Tibial nerve (tissue), 4 donors: ENCODE data around the gene ALKBH1. TPM values are rescaled to one million over a fixed set of nuclear protein-coding genes. Genes with fewer than 3 reads are reported as not detected.

Source experiments
- DNase-seq, 2 donors: peaks; one replicate each; pipeline ENCODE4 v3.0.0-alpha.2; 2019; ENCODE audit warnings: low spot score in 2 of 2
- H3K27ac ChIP-seq, 4 donors: fragments of 200-600 bp; sonication (generic) in 3 of 4; one replicate each; pipeline ENCODE4 v1.5.1; 2017 to 2019; ENCODE audit warnings: mild to moderate bottlenecking in 1 of 4
- H3K27me3 ChIP-seq, 2 donors: fragments of 200-600 bp; sonication (generic) in 1 of 2; one replicate each; pipeline versions ENCODE4 v1.5.1 to v1.6.0; 2017 to 2019
- H3K36me3 ChIP-seq, 3 donors: fragments of 200-600 bp; sonication (generic); one replicate each; pipeline ENCODE4 v1.5.1; 2018 to 2019
- H3K4me1 ChIP-seq, 4 donors: fragments of 200-600 bp; sonication (generic) in 3 of 4; one replicate each; pipeline ENCODE4 v1.5.1; 2017 to 2019
- H3K4me3 ChIP-seq, 4 donors: fragments of 200-600 bp; sonication (generic) in 3 of 4; one replicate each; pipeline ENCODE4 v1.5.1; 2017 to 2019; ENCODE audit warnings: mild to moderate bottlenecking in 1 of 4, moderate library complexity in 1 of 4
- H3K9me3 ChIP-seq, 4 donors: fragments of 200-600 bp; sonication (generic) in 3 of 4; one replicate each; pipeline ENCODE4 v1.5.1; 2017 to 2019
- CTCF ChIP-seq, 5 experiments: fragments of 200-600 bp in 3 of 5; fragments of 450-650 bp in 2 of 5; sonication (generic) in 3 of 5; IDR thresholded peaks; one replicate each; pipeline ENCODE4 v1.5.1; 2016 to 2019; ENCODE audit warnings: antibody characterized with exemption in 5 of 5, mild to moderate bottlenecking in 3 of 5, moderate library complexity in 2 of 5
- EP300 ChIP-seq, 2 donors: sonication (generic); formaldehyde crosslinking; IDR thresholded peaks; one replicate each; pipeline ENCODE4 v1.6.1; 2017; ENCODE audit warnings: antibody characterized with exemption in 2 of 2, mild to moderate bottlenecking in 1 of 2
- POLR2A ChIP-seq, 2 donors: fragments of 450-650 bp; IDR thresholded peaks; one replicate each; pipeline ENCODE4 v1.6.1; 2017; ENCODE audit warnings: antibody characterized with exemption in 2 of 2, mild to moderate bottlenecking in 2 of 2, moderate library complexity in 2 of 2
- WGBS, 2 donors: methylation state at CpG; one replicate each; pipeline ENCODE4 v1.1.5; 2018; 5-methylcytosine and 5-hydroxymethylcytosine counted together
- total RNA-seq, 4 donors: library from RNA; depleted of rRNA; stranded (reverse); fragments of >200 nt; gene quantifications; one replicate each; pipeline ENCODE4 v1.1.0, GENCODE V29; 2016

The ALKBH1 gene
- total RNA-seq, 4 donors from 2014 or later: 9.6 to 17.0 (median 13.1) TPM

GRCh38 chr14:77691259-77691658 lies 16.6 kb downstream of the ALKBH1 start:
- no peaks in the 10 kb centered on the region for H3K9me3 ChIP-seq
- no peak overlapping the region for H3K27ac ChIP-seq
- no peak for TF ChIP-seq CTCF (IDR thresholded peaks at IDR 0.05)
- H3K27me3 ChIP-seq: no peaks in the 10 kb centered on the region
- no peak for DNase-seq
- no peaks in the 10 kb centered on the region for H3K4me1 ChIP-seq
- H3K4me3 ChIP-seq: no peak overlapping the region
- peaks cover 0 to 88% (median 5%) of the 10 kb centered on the region in 3 donors for H3K36me3 ChIP-seq
- 85 to 97% methylated on average over 2 of the region's 2 CpGs for WGBS, 2 donors

GRCh38 chr14:77682158-77682553 lies 25.7 kb downstream of the ALKBH1 start:
- no peak overlapping the region for H3K4me3 ChIP-seq
- TF ChIP-seq POLR2A (IDR thresholded peaks at IDR 0.05) (no peak), CTCF (IDR thresholded peaks at IDR 0.05) (no peak), EP300 (IDR thresholded peaks at IDR 0.05) (no peak)
- no peak overlapping the region for H3K27ac ChIP-seq
- no peaks in the 10 kb centered on the region for H3K27me3 ChIP-seq
- DNase-seq: no peak
- peaks cover 0 to 4% (median 0%) of the 10 kb centered on the region in 4 donors for H3K4me1 ChIP-seq
- peaks cover 0 to 66% (median 2%) of the 10 kb centered on the region in 3 donors for H3K36me3 ChIP-seq
- H3K9me3 ChIP-seq: no peaks in the 10 kb centered on the region
- 47 to 55% methylated on average over 1 of the region's 1 CpG for WGBS, 2 donors

GRCh38 chr14:77681196-77682157 lies 26.3 kb downstream of the ALKBH1 start:
- H3K4me3 ChIP-seq: no peak overlapping the region
- TF ChIP-seq EP300 (IDR thresholded peaks at IDR 0.05) (no peak), CTCF (IDR thresholded peaks at IDR 0.05) (no peak), POLR2A (IDR thresholded peaks at IDR 0.05) (no peak)
- H3K27ac ChIP-seq: no peak overlapping the region
- no peaks in the 10 kb centered on the region for H3K9me3 ChIP-seq
- no peak for DNase-seq
- peaks cover 0 to 64% (median 2%) of the 10 kb centered on the region in 3 donors for H3K36me3 ChIP-seq
- no peaks in the 10 kb centered on the region for H3K27me3 ChIP-seq
- WGBS, 2 donors: 77 to 80% methylated on average over 7 of the region's 7 CpGs
- peaks cover 0 to 4% (median 0%) of the 10 kb centered on the region in 4 donors for H3K4me1 ChIP-seq

- no peaks in the 10 kb centered on the region for H3K9me3 ChIP-seq
- H3K36me3 ChIP-seq: peaks cover 3 to 84% (median 5%) of the 10 kb centered on the region in 3 donors
- no peaks in the 10 kb centered on the region for H3K4me1 ChIP-seq
- H3K27me3 ChIP-seq: no peaks in the 10 kb centered on the region
- no peak for DNase-seq
- WGBS, 2 donors: 90 to 91% methylated on average over 8 of the region's 8 CpGs
- H3K27ac ChIP-seq: no peak overlapping the region
- no peak overlapping the region for H3K4me3 ChIP-seq
- no peak for TF ChIP-seq POLR2A (IDR thresholded peaks at IDR 0.05)
Measured at GRCh38 chr14:77674931-77675330, 32.9 kb downstream of the ALKBH1 start.

GRCh38 chr14:77673193-77673592 lies 34.6 kb downstream of the ALKBH1 start:
- H3K27ac ChIP-seq: no peak overlapping the region
- no peaks in the 10 kb centered on the region for H3K27me3 ChIP-seq
- peaks cover 3 to 67% (median 3%) of the 10 kb centered on the region in 3 donors for H3K36me3 ChIP-seq
- no peak overlapping the region for H3K4me3 ChIP-seq
- no peaks in the 10 kb centered on the region for H3K4me1 ChIP-seq
- DNase-seq: no peak
- no peaks in the 10 kb centered on the region for H3K9me3 ChIP-seq
- TF ChIP-seq POLR2A (IDR thresholded peaks at IDR 0.05): no peak

GRCh38 chr14:77667331-77667730 lies 40.5 kb downstream of the ALKBH1 start:
- Histone ChIP-seq H3K36me3 (peaks cover 0 to 17% (median 0%) of the 10 kb centered on the region in 3 donors), H3K27ac (peak overlapping the region in 2 of 4 donors; percentile 2 to 11), H3K27me3 (no peaks in the 10 kb centered on the region), H3K4me3 (no peak overlapping the region), H3K4me1 (no peaks in the 10 kb centered on the region), H3K9me3 (no peaks in the 10 kb centered on the region)
- DNase-seq: no peak
- TF ChIP-seq POLR2A (IDR thresholded peaks at IDR 0.05): no peak
- no peak for TF ChIP-seq CTCF (IDR thresholded peaks at IDR 0.05)
- TF ChIP-seq EP300 (IDR thresholded peaks at IDR 0.05): no peak
